Adrenal gland (tissue), 5 donors: ENCODE measurements around the gene ITM2A.

Experiments
- CTCF ChIP-seq, 6 experiments: fragments of 450-650 bp in 4 of 6; fragments of 200-600 bp in 2 of 6; sonication (generic) in 1 of 6; IDR thresholded peaks; 1 replicate in 5 of 6; 2 replicates in 1 of 6; pipeline versions ENCODE4 v1.5.1 to v1.8.0; 2016 to 2021; ENCODE audit warnings: antibody characterized with exemption in 6 of 6, mild to moderate bottlenecking in 2 of 6, moderate library complexity in 1 of 6
- POLR2A ChIP-seq, 2 donors: fragments of 450-650 bp; IDR thresholded peaks; one replicate each; pipeline ENCODE4 v1.6.1; 2017; ENCODE audit warnings: antibody characterized with exemption in 2 of 2, mild to moderate bottlenecking in 2 of 2, moderate library complexity in 1 of 2
- donor health status: DM: no; HTN: no; CAD: no.

DNA sequence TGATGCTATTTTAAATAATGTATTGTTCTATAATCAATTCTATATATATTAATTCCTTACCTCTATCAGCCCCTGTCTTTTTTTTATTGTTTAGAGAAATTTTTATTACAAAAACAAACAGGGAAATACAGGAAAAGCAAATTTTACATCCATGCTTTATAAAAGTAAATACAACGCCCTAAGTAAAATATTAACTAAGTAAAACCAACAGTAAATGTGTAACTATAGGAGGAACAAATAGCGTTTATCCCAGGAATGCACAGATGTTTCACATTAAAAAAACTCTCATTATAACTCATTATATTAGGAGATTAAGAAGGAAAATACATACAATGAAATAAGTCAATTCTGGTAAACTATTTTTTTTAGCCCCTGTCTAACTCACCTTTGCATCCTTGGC lies 8.2 kb upstream of the ITM2A start:
- TF ChIP-seq CTCF (IDR thresholded peaks at IDR 0.05) (no peak), POLR2A (IDR thresholded peaks at IDR 0.05) (no peak)
